ENCODE results near the gene FAM3D.

DNA sequence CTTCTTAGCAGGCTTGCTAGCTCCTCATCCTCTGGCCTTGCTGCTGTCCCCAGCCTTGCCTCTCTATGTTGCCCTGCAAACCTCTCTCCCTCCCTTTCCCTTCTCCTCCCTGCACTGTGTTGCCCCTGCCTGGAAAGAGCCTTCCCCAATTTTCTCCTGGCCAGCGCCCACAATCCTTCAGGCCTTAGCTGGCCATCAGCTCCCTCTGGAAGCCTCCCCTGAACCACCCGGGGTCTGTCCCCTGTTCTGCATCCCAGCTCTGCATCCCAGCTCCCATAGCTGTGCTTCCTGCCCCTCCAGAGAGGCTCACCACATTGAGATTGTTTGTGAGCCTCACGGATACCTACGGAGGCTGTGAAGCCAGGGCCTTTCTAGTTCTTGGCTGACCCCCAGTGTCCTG is 23.7 kb downstream of the FAM3D start:
- TF ChIP-seq, protein P1, sequence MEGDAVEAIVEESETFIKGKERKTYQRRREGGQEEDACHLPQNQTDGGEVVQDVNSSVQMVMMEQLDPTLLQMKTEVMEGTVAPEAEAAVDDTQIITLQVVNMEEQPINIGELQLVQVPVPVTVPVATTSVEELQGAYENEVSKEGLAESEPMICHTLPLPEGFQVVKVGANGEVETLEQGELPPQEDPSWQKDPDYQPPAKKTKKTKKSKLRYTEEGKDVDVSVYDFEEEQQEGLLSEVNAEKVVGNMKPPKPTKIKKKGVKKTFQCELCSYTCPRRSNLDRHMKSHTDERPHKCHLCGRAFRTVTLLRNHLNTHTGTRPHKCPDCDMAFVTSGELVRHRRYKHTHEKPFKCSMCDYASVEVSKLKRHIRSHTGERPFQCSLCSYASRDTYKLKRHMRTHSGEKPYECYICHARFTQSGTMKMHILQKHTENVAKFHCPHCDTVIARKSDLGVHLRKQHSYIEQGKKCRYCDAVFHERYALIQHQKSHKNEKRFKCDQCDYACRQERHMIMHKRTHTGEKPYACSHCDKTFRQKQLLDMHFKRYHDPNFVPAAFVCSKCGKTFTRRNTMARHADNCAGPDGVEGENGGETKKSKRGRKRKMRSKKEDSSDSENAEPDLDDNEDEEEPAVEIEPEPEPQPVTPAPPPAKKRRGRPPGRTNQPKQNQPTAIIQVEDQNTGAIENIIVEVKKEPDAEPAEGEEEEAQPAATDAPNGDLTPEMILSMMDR (IDR thresholded peaks at IDR 0.05; ENCODE audit: control extremely low read depth in 1 of 3, insufficient read depth in 1 of 3, low read depth in 1 of 3, low read length in 3 of 3), result no peak
- TF ChIP-seq SUZ12 (IDR thresholded peaks at IDR 0.05; ENCODE audit: low read length), result no peak
- TF ChIP-seq, protein P2, sequence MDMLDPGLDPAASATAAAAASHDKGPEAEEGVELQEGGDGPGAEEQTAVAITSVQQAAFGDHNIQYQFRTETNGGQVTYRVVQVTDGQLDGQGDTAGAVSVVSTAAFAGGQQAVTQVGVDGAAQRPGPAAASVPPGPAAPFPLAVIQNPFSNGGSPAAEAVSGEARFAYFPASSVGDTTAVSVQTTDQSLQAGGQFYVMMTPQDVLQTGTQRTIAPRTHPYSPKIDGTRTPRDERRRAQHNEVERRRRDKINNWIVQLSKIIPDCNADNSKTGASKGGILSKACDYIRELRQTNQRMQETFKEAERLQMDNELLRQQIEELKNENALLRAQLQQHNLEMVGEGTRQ (IDR thresholded peaks at IDR 0.05; ENCODE audit: low read length), result no peak
- TF ChIP-seq JUN (IDR thresholded peaks at IDR 0.05; ENCODE audit: low read depth, low read length), result no peak
- TF ChIP-seq CEBPB (IDR thresholded peaks at IDR 0.05; ENCODE audit: low read depth, low read length), result no peak
- TF ChIP-seq, protein P3, sequence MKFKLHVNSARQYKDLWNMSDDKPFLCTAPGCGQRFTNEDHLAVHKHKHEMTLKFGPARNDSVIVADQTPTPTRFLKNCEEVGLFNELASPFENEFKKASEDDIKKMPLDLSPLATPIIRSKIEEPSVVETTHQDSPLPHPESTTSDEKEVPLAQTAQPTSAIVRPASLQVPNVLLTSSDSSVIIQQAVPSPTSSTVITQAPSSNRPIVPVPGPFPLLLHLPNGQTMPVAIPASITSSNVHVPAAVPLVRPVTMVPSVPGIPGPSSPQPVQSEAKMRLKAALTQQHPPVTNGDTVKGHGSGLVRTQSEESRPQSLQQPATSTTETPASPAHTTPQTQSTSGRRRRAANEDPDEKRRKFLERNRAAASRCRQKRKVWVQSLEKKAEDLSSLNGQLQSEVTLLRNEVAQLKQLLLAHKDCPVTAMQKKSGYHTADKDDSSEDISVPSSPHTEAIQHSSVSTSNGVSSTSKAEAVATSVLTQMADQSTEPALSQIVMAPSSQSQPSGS (IDR thresholded peaks at IDR 0.05; ENCODE audit: low read length), result no peak
- TF ChIP-seq CHD2 (IDR thresholded peaks at IDR 0.05; ENCODE audit: low read length), result no peak
- TF ChIP-seq, protein P4, sequence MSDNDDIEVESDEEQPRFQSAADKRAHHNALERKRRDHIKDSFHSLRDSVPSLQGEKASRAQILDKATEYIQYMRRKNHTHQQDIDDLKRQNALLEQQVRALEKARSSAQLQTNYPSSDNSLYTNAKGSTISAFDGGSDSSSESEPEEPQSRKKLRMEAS (IDR thresholded peaks at IDR 0.05), result no peak
- TF ChIP-seq PHF8 (conservative IDR thresholded peaks at IDR 0.05; ENCODE audit: low read depth, low read length), result no peak
- TF ChIP-seq TAF1 (IDR thresholded peaks at IDR 0.05; ENCODE audit: low read depth, low read length), result no peak
- TF ChIP-seq POLR2AphosphoS5 (IDR thresholded peaks at IDR 0.05; ENCODE audit: low read depth, low read length), result no peak
